K562 (cell line): Measurements from ENCODE around the gene CCDC117. TPM values are rescaled to one million over a fixed set of nuclear protein-coding genes. Genes with fewer than 3 reads are reported as not detected.
A peak's percentile ranks its signal among the peaks of the same experiment; 100 is the strongest.

Source experiments
- BRF1 ChIP-seq: IDR thresholded peaks from 3 replicates; pipeline ENCODE4 v1.6.1; 2011; ENCODE audit warnings: borderline replicate concordance, mild to moderate bottlenecking; ENCODE audit not compliant: insufficient read length; ENCODE audit errors: extremely low read depth
- HNRNPUL1 ChIP-seq: fragments of 200-400 bp; formaldehyde crosslinking; IDR thresholded peaks from 2 replicates; pipeline ENCODE4 v1.6.1; 2017; ENCODE audit warnings: low read length
- NCOA4 ChIP-seq: fragments of 450-650 bp; IDR thresholded peaks from 2 replicates; pipeline ENCODE4 v1.6.1; 2018; ENCODE audit warnings: mild to moderate bottlenecking; ENCODE audit not compliant: partially characterized antibody
- PRMT5 ChIP-seq: sonication (generic); formaldehyde crosslinking; IDR thresholded peaks from 2 replicates; pipeline ENCODE4 v1.5.0; 2020; ENCODE audit warnings: missing genetic modification reagents
- SAFB2 ChIP-seq: fragments of 200-400 bp; formaldehyde crosslinking; IDR thresholded peaks from 2 replicates; pipeline ENCODE4 v1.6.1; 2018; ENCODE audit warnings: borderline replicate concordance, low read length, low read depth, moderate library complexity; ENCODE audit not compliant: severe bottlenecking
- SRF ChIP-seq, 2 experiments: fragments of 250-450, 450-650 bp in 1 of 2; sonication (Bioruptor Pico) in 1 of 2; sonication (generic) in 1 of 2; formaldehyde crosslinking; IDR thresholded peaks; 2 replicates each; pipeline versions ENCODE4 v1.5.0 to v1.5.1; 2020 to 2022; ENCODE audit warnings: mild to moderate bottlenecking in 1 of 2, missing genetic modification reagents in 1 of 2
- SRSF9 ChIP-seq: fragments of 200-400 bp; formaldehyde crosslinking; IDR thresholded peaks from 2 replicates; pipeline ENCODE4 v1.6.1; 2017; ENCODE audit warnings: low read depth, low read length, borderline replicate concordance
- TAF9B ChIP-seq: fragments of 450-650 bp; IDR thresholded peaks from 2 replicates; pipeline ENCODE4 v1.6.1; 2018; ENCODE audit warnings: mild to moderate bottlenecking; ENCODE audit not compliant: partially characterized antibody
- ZNF140 ChIP-seq: fragments of 250-450 bp; sonication (Bioruptor Pico); IDR thresholded peaks from 2 replicates; pipeline ENCODE4 v1.8.0; 2021; ENCODE audit warnings: moderate library complexity, mild to moderate bottlenecking, inconsistent platforms
- ZNF197 ChIP-seq: fragments of 200-800 bp; sonication (Bioruptor generic); IDR thresholded peaks from 2 replicates; pipeline ENCODE4 v1.6.1; 2016; ENCODE audit warnings: low read depth, missing genetic modification characterization, missing compliant biosample characterization
- ZNF23 ChIP-seq: fragments of 250-450 bp; sonication (Bioruptor Pico); IDR thresholded peaks from 2 replicates; pipeline ENCODE4 v1.4.0; 2020; ENCODE audit warnings: mild to moderate bottlenecking
- ZNF274 ChIP-seq: IDR thresholded peaks from 2 replicates; pipeline ENCODE4 v1.6.1; 2011; ENCODE audit warnings: low read depth, mild to moderate bottlenecking, low read length, moderate library complexity, borderline replicate concordance
- polyA plus RNA-seq, 8 experiments: library from polyadenylated mRNA; depleted of rRNA in 4 of 8; stranded (reverse) in 5 of 8; unstranded in 3 of 8; fragments of >200 nt; fragmentation: Nextera tagmentation in 2 of 8; fragmentation: Illumina TruSeq in 1 of 8; extraction: Ambion mirVana in 2 of 8; extraction: Trizol in 1 of 8; gene quantifications; 2 replicates each; pipeline versions ENCODE4 v1.2.1 to v1.2.3, GENCODE V29; 2011 to 2014; ENCODE audit warnings: inconsistent platforms in 1 of 8, missing spikeins in 1 of 8
- total RNA-seq, 7 experiments: library from RNA; depleted of rRNA in 6 of 7; stranded (reverse); fragments of >200 nt in 6 of 7; fragmentation: Illumina TruSeq in 2 of 7; extraction: Trizol in 2 of 7; gene quantifications; 2 replicates each; pipeline versions ENCODE4 v1.2.1 to v1.2.3, GENCODE V29; 2011 to 2021; ENCODE audit warnings: low replicate concordance in 1 of 7
- TF ChIP-seq, protein P1 (sequence below), 2 experiments: fragments of 450-650 bp; formaldehyde crosslinking in 1 of 2; IDR thresholded peaks; 2 replicates each; pipeline versions ENCODE4 v1.4.0 to v1.6.1; 2014 to 2020; ENCODE audit warnings: mild to moderate bottlenecking in 2 of 2, borderline replicate concordance in 1 of 2, low read depth in 1 of 2
- TF ChIP-seq, protein P2 (sequence below): sonication (generic); formaldehyde crosslinking; IDR thresholded peaks from 2 replicates; pipeline ENCODE4 v1.9.0; 2022; ENCODE audit warnings: mild to moderate bottlenecking, missing genetic modification reagents
- TF ChIP-seq, protein P3 (sequence below): fragments of 450-650 bp; IDR thresholded peaks from 2 replicates; pipeline ENCODE4 v1.6.1; 2014; ENCODE audit warnings: low read depth, mild to moderate bottlenecking, moderate library complexity, borderline replicate concordance

Gene CCDC117
- total and polyA plus RNA-seq, 9 of the 15 experiments (the other 6 are each of a cell fraction or from before 2014, with no cell fraction given), result 5.7 to 23.3 (median 15.8) TPM

DNA sequence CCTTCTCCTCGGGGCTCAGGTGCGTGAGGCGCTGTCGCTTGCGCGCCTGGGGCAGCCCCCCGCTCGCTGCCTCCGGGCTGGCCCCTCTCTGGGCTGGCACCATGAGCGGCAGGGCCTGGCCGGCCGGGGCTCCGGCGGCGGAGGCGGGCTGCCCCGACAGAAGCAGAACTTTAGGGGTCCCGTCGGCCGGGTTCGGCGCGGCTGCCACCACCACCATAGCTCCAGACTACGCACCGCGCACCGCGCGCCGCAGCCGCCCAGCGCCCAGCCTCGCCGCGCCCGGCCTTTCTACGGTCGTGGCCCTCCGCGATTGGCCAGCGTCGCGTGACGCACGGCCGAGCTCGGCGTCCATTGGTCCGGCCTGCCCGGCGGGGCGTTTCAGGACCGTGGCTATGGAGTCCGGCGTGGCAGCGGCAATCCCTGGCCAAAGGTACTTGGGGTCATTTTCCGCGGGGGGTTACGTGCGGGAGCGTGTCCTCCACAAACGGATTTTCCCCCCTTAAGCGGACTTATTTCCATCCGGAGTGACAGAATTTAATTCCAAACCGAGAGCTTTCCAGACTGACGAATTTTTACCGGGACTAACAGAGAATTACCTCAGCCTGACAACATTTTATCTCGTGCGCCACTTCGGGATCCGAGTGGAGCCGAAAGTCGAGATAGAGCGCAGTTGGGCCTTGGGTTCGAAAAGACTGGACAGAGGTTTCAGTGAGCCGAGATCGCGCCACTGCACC lies 28.0 kb downstream of the CCDC117 start, which contains the start of gene XBP1 (continued):
- no peak for TF ChIP-seq SRSF9
- no peak for TF ChIP-seq ZNF140 (CRISPR knock-in tag)
- TF ChIP-seq SRF (CRISPR knock-in tag; IDR thresholded peaks at IDR 0.05), result peak in 1 of 2 experiments; percentile 13; a peak in 1 of 4 replicates
- TF ChIP-seq, protein P1, sequence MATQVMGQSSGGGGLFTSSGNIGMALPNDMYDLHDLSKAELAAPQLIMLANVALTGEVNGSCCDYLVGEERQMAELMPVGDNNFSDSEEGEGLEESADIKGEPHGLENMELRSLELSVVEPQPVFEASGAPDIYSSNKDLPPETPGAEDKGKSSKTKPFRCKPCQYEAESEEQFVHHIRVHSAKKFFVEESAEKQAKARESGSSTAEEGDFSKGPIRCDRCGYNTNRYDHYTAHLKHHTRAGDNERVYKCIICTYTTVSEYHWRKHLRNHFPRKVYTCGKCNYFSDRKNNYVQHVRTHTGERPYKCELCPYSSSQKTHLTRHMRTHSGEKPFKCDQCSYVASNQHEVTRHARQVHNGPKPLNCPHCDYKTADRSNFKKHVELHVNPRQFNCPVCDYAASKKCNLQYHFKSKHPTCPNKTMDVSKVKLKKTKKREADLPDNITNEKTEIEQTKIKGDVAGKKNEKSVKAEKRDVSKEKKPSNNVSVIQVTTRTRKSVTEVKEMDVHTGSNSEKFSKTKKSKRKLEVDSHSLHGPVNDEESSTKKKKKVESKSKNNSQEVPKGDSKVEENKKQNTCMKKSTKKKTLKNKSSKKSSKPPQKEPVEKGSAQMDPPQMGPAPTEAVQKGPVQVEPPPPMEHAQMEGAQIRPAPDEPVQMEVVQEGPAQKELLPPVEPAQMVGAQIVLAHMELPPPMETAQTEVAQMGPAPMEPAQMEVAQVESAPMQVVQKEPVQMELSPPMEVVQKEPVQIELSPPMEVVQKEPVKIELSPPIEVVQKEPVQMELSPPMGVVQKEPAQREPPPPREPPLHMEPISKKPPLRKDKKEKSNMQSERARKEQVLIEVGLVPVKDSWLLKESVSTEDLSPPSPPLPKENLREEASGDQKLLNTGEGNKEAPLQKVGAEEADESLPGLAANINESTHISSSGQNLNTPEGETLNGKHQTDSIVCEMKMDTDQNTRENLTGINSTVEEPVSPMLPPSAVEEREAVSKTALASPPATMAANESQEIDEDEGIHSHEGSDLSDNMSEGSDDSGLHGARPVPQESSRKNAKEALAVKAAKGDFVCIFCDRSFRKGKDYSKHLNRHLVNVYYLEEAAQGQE (IDR thresholded peaks at IDR 0.05; ENCODE audit: borderline replicate concordance), result no peak
- TF ChIP-seq, protein P1 (CRISPR knock-in tag; IDR thresholded peaks at IDR 0.05; ENCODE audit: low read depth), result no peak
- TF ChIP-seq HNRNPUL1, result no peak
- no peak for TF ChIP-seq NCOA4
- no peak for TF ChIP-seq ZNF23 (CRISPR knock-in tag)
- TF ChIP-seq SAFB2, result no peak
- TF ChIP-seq TAF9B, result peak; percentile 55
- TF ChIP-seq, protein P2, sequence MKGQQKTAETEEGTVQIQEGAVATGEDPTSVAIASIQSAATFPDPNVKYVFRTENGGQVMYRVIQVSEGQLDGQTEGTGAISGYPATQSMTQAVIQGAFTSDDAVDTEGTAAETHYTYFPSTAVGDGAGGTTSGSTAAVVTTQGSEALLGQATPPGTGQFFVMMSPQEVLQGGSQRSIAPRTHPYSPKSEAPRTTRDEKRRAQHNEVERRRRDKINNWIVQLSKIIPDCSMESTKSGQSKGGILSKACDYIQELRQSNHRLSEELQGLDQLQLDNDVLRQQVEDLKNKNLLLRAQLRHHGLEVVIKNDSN (CRISPR knock-in tag), result peak; percentile 23; the same call in 1 of the 2 replicates
- TF ChIP-seq ZNF197, result no peak
- no peak for TF ChIP-seq BRF1
- TF ChIP-seq, protein P3, sequence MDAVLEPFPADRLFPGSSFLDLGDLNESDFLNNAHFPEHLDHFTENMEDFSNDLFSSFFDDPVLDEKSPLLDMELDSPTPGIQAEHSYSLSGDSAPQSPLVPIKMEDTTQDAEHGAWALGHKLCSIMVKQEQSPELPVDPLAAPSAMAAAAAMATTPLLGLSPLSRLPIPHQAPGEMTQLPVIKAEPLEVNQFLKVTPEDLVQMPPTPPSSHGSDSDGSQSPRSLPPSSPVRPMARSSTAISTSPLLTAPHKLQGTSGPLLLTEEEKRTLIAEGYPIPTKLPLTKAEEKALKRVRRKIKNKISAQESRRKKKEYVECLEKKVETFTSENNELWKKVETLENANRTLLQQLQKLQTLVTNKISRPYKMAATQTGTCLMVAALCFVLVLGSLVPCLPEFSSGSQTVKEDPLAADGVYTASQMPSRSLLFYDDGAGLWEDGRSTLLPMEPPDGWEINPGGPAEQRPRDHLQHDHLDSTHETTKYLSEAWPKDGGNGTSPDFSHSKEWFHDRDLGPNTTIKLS, result 0 out of 2 replicates have a peak, but pooled peaks have one; percentile 5
- TF ChIP-seq ZNF274, result no peak
- no peak for TF ChIP-seq PRMT5
